LoVo (cell line): Measurements from ENCODE around the gene XG.
A peak's percentile ranks its signal among the peaks of the same experiment; 100 is the strongest.

Experiments
- DNase-seq: peaks from one replicate; pipeline ENCODE4 v3.0.0-alpha.2; 2016; ENCODE audit warnings: low spot score

Gene XG

GRCh38 chrX:2819345-2820135, 67.7 kb downstream of the XG start:
- peak; percentile 2 for DNase-seq

- no peak for DNase-seq
Observed at GRCh38 chrX:2820136-2820771, 68.4 kb downstream of the XG start.

- DNase-seq = no peak
Observed at GRCh38 chrX:2823795-2824386, 72.1 kb downstream of the XG start.

GRCh38 chrX:2824886-2825285, 73.0 kb downstream of the XG start:
- no peak for DNase-seq

DNA sequence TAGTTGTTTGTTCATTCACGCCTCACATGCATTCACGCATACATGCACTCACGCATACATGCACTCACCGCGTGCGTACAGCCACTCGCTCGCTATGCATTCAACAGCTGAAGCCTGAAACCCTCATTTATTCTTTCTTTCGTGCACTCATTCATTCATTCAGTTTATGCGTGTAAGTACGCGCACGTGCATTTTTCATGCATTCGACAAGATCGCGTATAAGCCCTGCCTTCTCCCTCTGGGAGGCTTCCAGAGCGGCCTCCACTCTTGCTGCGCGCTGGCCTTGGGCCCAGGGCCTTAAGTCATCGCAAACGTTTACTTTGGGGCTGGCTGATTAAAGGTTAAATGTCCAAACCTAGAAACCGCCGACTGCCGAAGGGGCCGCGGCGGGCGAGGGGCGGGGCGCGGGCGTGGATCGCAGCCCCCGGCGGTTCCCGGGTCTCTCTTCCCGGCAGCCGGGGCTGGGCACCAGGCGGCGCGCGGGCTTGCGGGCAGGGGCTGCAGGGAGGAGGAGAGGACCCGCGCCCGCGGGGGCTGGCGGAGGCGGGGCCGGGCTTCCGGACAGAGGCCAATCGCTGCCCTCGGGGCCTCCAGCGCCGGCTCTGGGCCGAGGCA, 76.6 kb downstream of the XG start, which contains the start of gene GYG2:
GYG2 (plus strand) TSS at position 587 of the 615 bp plus-strand sequence. CDS start 1,259 bp downstream, outside the sequence.
- DNase-seq = peak; percentile 0

GRCh38 chrX:2828959-2829411, 77.1 kb downstream of the XG start:
- no peak for DNase-seq

GRCh38 chrX:2829469-2830246, 77.8 kb downstream of the XG start:
- DNase-seq = no peak

- no peak for DNase-seq
Observed at GRCh38 chrX:2831471-2832228, 79.8 kb downstream of the XG start.

DNA sequence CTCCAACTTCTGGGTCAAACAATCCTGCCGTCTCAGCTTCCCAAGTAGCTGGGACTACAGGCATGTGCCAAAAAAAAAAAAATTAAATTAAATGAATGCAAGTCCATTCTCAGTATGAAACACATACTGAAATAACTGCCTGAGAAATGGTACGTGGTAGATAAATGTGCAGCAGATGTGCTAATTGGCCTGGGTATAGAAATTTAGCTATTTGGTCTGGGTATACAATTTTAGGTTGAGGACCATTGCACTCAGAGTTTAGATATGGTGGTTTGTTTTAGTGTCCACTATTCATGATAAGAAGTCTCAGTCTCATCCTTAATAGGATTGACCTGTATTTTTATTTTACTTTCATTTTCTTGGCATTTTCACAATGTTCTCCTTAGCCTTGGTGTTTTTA, 86.1 kb downstream of the XG start:
- no peak for DNase-seq

DNA sequence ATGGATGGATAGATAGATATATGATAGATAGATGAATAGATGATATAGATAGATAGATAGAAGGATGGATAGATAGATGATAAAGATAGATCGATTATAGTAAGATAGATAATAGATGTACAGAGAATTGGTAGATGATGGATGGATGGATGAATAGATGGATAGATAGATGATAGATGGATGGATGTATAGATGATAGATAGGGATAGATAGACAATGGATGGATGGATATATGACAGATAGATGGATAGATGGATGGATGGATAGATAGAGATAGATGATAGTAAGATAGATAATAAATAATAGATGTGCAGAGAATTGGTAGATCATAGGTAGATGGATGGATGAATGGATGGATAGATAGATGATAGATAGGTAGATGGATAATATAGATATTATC, 89.1 kb downstream of the XG start:
- DNase-seq = no peak

GRCh38 chrX:2841537-2841936, 89.7 kb downstream of the XG start:
- DNase-seq = no peak

- DNase-seq = no peak
Observed at GRCh38 chrX:2846992-2847391, 95.2 kb downstream of the XG start.

GRCh38 chrX:2848871-2849301, 97.0 kb downstream of the XG start:
- no peak for DNase-seq

GRCh38 chrX:2854918-2855317, 103.1 kb downstream of the XG start:
- no peak for DNase-seq

DNA sequence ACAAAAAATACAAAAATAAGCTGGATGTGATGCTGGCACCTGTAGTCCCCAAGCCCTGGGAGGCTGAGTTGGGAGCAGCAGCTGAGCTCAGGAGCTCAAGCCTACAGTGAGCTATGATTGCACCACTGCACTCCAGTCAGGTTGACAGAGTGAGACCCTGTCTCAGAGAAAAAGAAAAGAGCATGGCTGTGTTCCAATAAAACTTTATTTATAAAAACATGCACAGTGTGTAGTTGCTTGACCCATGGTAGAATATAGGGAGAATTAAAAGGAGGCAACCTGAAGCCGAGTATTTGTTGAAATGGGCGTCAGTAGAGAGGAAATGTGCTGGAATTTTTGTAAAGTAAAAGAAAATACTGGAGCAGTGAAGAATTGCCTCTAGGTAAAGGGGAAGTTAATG, 103.9 kb downstream of the XG start:
- no peak for DNase-seq

- no peak for DNase-seq
Observed at GRCh38 chrX:2857566-2857965, 105.7 kb downstream of the XG start.

DNA sequence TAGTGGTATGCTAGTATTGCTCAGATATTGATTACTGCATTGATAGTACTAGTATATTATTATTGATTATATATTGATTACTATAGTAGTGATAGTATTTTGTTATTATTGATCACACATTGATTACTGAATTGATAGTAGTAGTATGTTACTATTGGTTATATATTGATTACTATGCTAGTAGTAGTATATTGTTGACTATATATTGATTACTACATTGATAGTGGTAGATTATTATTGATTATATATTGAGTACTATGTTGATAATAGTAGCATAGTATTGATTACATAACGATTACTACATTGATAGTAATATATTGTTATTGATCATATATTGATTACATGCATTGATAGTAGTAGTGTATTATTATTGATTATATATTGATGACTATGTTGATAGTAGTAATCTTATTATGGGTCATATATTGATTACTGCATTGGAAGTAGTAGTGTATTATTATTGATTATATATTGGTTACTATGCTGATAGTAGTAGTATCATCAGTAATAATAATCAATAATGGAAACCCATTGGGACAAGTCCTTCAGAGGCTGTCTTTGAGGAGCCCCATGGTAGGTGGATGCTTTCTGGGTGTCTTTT, 107.5 kb downstream of the XG start:
- DNase-seq = no peak

DNA sequence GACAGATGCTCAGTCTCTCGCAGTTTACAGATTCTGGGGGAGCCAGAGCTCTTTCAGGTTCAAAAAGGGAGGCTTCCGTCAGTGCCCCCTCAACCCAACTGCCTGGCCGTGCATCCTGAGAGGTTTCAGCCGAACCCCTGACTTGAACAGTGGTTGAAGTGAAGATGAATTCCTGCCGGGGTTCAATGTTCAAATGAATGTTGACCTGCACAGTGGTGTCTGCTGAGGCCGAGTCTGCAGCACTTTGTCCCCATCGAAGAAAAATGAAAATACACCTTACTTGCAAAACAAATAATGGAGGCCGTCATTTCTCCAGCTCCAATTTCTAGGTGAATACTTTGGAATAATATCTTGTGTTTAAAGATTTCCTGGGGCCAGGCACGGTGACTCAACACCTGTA, 110.6 kb downstream of the XG start:
- DNase-seq = no peak

- no peak for DNase-seq
Observed at GRCh38 chrX:2863646-2864045, 111.8 kb downstream of the XG start.
